Measurements from ENCODE around the gene CDH8. TPM values are rescaled to one million over a fixed set of nuclear protein-coding genes. Genes with fewer than 3 reads are reported as not detected.

Gene CDH8
- total RNA-seq, 1 donor from 2014 or later, result not detected

DNA sequence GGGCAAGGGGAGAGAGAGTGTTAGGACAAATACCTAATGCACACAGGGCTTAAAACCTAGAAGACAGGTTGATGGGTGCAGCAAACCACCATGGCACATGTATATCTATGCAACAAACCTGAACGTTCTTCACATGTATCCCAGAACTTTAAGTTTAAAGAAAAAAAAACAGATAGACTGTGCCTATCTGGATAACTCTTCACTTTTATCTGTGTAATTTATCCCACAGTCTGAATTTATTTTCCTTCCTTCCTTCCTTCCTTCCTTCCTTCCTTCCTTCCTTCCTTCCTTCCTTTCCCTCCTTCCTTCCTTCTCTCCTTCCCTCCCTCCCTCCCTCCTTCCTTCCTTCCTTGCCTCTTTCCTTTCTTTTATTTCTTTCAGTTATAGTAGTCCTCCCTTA lies 370.7 kb downstream of the CDH8 start:
- DNase-seq (ENCODE audit: low spot score), result no peak

DNA sequence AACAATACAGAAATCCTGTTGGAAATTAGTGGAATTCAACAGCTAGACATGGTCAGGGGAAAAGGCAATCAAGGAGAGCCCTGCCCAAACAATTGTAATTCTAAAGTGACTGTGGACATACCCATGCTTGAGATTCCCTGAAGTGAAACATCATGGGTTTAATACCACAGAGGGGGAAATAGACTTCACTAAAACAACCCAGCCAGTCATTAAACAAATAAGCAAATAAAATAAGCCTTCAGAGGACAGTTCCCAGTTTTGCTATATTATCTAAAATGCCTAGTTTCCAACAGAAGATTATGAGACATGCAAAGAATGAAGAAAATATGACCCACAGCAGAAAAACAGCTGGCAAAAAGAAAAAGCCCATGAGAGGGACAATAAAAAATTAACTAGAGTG lies 376.3 kb downstream of the CDH8 start:
- DNase-seq (ENCODE audit: low spot score), result no peak

DNA sequence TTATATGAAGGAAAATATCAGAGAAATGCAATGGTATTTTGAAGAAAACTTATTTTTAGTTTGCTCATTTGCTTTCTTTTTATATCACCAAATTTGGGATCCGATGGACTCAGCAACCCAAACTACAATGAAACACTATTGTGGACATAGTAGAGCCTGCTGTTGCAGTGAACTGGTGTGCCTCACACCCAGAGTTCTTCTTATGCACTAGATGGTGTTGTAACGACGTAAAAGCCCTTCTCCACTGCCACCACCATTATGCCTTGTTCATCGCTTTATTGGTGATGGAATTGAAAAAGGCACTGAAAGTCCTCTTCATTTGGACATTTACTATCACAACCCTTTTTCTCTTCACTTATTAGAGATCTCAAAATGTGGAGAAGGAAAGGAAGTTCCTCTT lies 381.3 kb downstream of the CDH8 start:
- DNase-seq (ENCODE audit: low spot score), result no peak

DNA sequence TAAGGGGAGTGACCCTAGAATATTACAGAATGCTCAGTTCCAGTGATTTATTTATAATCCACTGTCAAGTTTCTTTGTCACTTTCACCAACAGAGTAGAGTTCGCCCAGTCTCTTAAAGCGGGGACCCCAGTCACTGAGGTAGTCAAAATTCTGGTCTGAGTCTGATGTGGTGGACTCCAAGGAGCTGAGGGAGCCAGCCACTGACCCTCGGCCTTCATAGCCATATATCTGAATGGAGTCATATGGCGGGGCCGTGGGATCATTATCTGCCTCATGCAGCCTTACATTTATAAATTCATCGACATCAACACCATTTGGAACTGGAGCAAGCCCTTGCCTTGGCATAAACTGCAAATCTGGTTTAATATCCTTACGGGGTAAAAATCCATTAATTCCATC lies 382.7 kb downstream of the CDH8 start:
- no peak for DNase-seq (ENCODE audit: low spot score)

DNA sequence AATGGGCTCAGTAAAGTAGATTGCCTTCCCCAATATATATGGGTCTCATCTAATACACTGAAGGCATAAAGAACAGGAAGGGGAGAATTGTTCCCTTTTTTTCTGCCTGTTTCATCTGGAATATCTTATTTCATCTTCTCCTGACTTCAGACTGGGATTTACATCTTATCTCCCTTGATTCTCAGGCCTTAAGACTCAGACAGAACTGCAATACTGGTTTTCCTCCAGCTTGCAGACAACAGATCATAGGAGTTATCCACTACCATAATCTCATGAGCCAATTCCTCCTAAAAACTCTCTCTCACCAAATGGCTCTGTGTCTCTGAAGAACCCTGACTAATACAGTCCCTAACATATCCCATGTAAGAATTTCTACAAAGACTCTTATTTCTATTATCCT lies 390.7 kb downstream of the CDH8 start:
- DNase-seq (ENCODE audit: low spot score), result no peak

DNA sequence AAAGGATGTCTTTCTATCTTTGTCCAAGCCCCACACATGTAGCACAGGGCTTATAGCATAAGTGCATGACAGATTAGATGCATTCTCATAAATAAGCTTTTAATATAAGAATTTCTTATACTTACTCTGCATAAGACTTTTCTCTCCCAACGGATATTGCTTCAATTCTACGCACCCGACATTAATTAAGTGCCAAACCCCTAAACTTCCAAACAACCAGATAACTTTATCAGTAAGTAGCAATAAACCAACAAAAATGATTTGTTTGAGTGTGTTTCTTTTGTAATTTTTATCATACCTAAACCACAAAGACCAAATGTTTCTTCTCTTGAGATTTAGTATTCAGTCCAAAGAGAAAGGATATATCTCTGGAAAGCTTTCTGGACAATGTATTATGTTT lies 391.5 kb downstream of the CDH8 start:
- DNase-seq (ENCODE audit: low spot score), result no peak

DNA sequence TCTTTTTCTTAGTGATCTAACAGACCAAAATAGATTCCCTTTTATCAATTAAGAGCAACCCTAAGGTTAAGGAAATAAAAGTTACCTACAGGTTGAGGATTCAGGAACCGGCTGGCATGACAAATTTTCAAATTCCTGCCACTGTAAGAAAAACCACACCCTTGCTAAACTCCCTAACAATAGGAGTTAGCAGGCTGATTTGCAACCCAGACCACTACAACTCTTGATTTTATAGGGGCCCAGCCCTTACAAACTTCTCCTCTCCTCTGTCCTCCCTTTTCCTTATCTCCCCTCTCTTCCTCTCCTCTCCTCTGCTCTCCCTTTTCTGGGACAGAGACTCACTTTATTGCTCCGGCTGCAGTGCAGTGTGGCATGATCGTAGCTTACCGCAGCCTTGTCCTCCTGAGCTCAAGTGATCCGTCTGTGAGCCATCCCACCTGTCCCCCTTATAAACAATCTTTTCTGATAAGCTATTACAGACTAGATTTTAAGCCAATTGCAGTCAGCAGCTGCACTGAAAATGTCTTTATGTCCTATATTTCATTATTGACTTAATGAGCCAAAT lies 418.9 kb downstream of the CDH8 start:
- DNase-seq (ENCODE audit: low spot score), result no peak

DNA sequence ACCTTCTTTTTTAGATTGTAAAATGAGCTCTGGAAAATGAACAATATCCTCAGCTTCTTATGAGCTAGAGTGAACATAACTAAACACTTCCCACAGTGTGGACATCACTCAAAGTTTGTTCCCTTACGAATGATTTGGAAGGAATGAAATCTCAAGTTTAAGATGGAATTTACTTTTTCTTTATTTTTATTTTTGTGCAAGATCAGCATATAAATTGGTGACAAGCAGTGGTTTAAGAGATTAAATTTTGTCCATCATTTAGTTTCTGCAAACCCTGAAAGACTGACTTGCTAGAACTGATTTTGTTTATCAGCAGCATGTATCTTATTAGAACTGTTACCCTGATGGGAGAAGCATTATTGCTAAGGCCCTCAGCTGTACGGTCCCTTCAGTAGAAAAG lies 420.1 kb downstream of the CDH8 start:
- DNase-seq (ENCODE audit: low spot score), result no peak

DNA sequence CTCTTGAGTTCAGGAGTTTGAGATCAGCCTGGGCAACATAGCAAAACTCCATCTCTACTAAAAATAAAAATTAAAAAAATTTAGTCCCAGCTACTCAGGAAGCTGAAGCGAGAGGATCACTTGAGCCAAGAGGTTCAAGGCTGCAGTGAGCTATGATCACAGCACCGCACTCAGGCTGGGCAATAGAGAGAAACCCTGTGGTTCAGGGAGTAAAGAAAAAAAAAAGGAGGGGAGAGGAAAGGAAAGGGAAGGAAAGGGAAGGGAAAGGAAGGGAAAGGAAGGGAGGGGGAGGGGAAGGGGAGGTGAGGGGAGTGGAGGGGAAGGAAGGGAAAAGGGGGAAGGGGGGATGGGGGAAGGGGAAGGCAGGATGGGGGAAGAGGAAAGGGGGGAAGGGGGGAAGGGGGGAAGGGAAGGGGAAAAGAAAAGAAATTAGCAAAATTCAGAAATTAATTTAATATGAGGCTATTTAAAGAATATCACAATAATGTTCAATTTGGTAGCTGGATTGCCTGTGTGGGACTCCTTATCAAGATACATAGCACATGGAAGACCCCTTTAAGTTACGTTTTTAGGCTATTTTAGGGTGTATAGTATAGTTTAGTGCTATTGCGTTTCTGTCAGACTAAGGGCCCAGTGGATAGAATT lies 424.3 kb downstream of the CDH8 start:
- DNase-seq (ENCODE audit: low spot score), result no peak

DNA sequence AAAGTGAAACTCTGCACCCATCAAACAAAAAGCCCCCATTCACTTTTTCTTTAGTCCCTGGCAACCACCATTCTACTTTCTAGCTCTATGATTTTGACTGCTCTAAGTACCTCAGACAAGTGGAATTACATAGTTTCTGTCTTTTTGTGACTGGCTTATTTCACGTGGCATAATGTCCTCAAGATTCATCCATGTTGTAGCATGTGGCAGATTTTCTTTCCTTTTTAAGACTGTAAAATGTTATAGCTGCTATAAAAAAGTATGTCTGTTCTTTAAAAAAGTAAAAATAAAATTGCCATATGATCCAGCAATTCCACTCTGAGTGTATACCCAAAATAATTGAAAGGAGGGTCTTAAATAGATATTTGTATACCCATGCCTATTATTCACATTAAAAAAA lies 429.7 kb downstream of the CDH8 start:
- DNase-seq (ENCODE audit: low spot score), result no peak
